Lung (tissue), 12 donors: ENCODE measurements around the gene SNCG. TPM values are rescaled to one million over a fixed set of nuclear protein-coding genes. Genes with fewer than 3 reads are reported as not detected.

Source experiments
- ATAC-seq: fragments of 200-7000 bp; cut with Tn5 transposase; one replicate; pipeline ENCODE4 v1.9.1; 2020; ENCODE audit warnings: moderate number of reproducible peaks; ENCODE audit not compliant: insufficient read depth, low FRiP score
- DNase-seq, 3 donors: peaks; one replicate each; pipeline ENCODE4 v3.0.0-alpha.2; 2013 to 2017
- H3K27ac ChIP-seq, 2 donors: one replicate each; pipeline ENCODE4 v1.5.1; 2013; ENCODE audit warnings: mild to moderate bottlenecking in 2 of 2, moderate library complexity in 2 of 2, control low read depth in 1 of 2, inconsistent platforms in 1 of 2, low read depth in 1 of 2, low read length in 1 of 2
- H3K27me3 ChIP-seq, 3 donors: one replicate each; pipeline ENCODE4 v1.5.1; 2013; ENCODE audit warnings: low read length in 2 of 3; ENCODE audit not compliant: control insufficient read depth in 3 of 3, insufficient read depth in 3 of 3
- H3K36me3 ChIP-seq, 4 donors: one replicate each; pipeline ENCODE4 v1.5.1; 2013; ENCODE audit warnings: low read length in 4 of 4, mild to moderate bottlenecking in 1 of 4, moderate library complexity in 1 of 4; ENCODE audit not compliant: control insufficient read depth in 4 of 4, insufficient read depth in 4 of 4
- H3K4me1 ChIP-seq, 5 donors: one replicate each; pipeline ENCODE4 v1.5.1; 2013; ENCODE audit warnings: low read length in 5 of 5, mild to moderate bottlenecking in 2 of 5, moderate library complexity in 1 of 5; ENCODE audit not compliant: control insufficient read depth in 5 of 5, insufficient read depth in 5 of 5
- H3K4me3 ChIP-seq: one replicate; pipeline ENCODE4 v1.5.1; 2013; ENCODE audit warnings: mild to moderate bottlenecking, control low read depth, moderate library complexity
- H3K9ac ChIP-seq, 2 donors: one replicate each; pipeline ENCODE4 v1.5.1; 2013; ENCODE audit warnings: low read length in 2 of 2, control low read depth in 1 of 2; ENCODE audit not compliant: insufficient read depth in 1 of 2
- H3K9me3 ChIP-seq, 4 donors: one replicate each; pipeline ENCODE4 v1.5.1; 2013; ENCODE audit warnings: low read length in 3 of 4, mild to moderate bottlenecking in 1 of 4, moderate library complexity in 1 of 4; ENCODE audit not compliant: control insufficient read depth in 4 of 4, insufficient read depth in 3 of 4
- WGBS, 2 donors: extraction: QIAGEN DNeasy Blood & Tissue Kit; methylation state at CpG; one replicate each; pipeline ENCODE4 v1.1.7; 2013; 5-methylcytosine and 5-hydroxymethylcytosine counted together
- polyA plus RNA-seq, 2 donors: library from polyadenylated mRNA; stranded (reverse); fragments of 200-250 nt; gene quantifications; one replicate each; pipeline ENCODE4 v1.2.1, GENCODE V29; 2013
- total RNA-seq, 2 donors: library from RNA; depleted of rRNA in 1 of 2; stranded (reverse); fragments of >200 nt in 1 of 2; gene quantifications; one replicate each; pipeline ENCODE4 v1.2.1, GENCODE V29; 2014 to 2021
- TF ChIP-seq, protein P1 (sequence below): IDR thresholded peaks from 2 replicates; pipeline ENCODE4 v1.5.1; 2012; ENCODE audit warnings: mild to moderate bottlenecking; ENCODE audit errors: control extremely low read depth, extremely low read depth
- donor health status: control.
- donor health status: control.
- donor health status: Bipolar disorder and iron deficiency.
- donor health status: healthy.
- donor health status: DM: yes; HTN: yes; CAD: no.

Gene SNCG
- total and polyA plus RNA-seq, 4 donors: 2.3 to 32.8 (median 14.3) TPM

DNA sequence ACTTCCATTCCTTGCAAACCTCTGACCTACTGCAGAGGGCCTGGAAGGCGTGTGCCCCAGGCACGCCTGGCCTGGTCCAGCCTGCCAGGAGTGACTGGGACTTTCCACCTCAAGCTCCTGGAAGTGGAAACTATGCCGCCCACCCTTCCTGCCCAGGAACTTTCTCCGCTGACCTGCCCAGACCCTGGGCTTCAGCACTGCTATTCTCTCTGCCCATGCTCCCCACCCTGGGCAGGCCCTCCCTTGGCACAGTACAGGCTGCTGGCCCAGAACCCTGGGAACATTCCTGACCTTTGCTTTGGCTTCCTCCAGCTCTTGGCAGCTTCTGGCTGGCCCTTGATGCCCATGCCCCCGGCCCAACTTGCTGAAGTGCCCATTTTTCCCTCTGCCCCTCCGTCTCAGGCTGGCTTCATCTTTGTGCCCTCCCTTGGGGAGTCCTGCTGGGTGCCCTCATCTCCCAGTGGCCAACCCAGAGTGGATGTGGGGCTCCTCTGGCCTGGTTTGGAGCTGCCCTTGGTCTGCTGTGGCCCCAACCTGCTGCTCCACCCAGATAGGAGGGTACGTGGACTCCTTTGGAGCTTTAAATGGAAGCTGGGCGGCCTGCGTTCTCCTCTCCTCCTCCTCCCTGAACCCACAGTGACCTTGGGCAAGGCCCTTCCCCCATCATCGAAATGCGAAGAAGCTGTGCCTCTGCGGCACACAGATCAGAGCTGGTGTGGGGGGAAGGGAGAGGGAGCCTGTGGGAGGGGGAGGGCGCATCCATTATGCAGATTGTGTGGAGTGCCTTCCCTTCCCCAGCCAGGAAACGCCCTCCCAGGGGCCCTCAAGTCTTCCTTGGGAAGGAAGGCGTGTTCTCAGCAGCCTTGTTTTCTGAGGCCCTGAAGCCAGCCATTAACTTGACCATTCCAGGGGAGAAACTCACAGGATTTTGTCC lies 4.4 kb upstream of the SNCG start:
- no peak overlapping the region for H3K4me3 ChIP-seq
- no peak overlapping the region for H3K9ac ChIP-seq
- peaks cover 0 to 45% (median 29%) of the 10 kb centered on the region in 5 donors for H3K4me1 ChIP-seq
- 55 to 66% methylated on average over 15 of the region's 15 CpGs for WGBS, 2 donors
- H3K36me3 ChIP-seq: no peaks in the 10 kb centered on the region
- H3K27me3 ChIP-seq: no peaks in the 10 kb centered on the region
- peaks cover 0 to 4% (median 0%) of the 10 kb centered on the region in 4 donors for H3K9me3 ChIP-seq
- H3K27ac ChIP-seq: peak overlapping the region; percentile 73 to 90
- TF ChIP-seq, protein P1, sequence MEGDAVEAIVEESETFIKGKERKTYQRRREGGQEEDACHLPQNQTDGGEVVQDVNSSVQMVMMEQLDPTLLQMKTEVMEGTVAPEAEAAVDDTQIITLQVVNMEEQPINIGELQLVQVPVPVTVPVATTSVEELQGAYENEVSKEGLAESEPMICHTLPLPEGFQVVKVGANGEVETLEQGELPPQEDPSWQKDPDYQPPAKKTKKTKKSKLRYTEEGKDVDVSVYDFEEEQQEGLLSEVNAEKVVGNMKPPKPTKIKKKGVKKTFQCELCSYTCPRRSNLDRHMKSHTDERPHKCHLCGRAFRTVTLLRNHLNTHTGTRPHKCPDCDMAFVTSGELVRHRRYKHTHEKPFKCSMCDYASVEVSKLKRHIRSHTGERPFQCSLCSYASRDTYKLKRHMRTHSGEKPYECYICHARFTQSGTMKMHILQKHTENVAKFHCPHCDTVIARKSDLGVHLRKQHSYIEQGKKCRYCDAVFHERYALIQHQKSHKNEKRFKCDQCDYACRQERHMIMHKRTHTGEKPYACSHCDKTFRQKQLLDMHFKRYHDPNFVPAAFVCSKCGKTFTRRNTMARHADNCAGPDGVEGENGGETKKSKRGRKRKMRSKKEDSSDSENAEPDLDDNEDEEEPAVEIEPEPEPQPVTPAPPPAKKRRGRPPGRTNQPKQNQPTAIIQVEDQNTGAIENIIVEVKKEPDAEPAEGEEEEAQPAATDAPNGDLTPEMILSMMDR: no peak
- DNase-seq (peak; percentile 88 to 93 (median 91)), ATAC-seq (peak; percentile 24)

DNA sequence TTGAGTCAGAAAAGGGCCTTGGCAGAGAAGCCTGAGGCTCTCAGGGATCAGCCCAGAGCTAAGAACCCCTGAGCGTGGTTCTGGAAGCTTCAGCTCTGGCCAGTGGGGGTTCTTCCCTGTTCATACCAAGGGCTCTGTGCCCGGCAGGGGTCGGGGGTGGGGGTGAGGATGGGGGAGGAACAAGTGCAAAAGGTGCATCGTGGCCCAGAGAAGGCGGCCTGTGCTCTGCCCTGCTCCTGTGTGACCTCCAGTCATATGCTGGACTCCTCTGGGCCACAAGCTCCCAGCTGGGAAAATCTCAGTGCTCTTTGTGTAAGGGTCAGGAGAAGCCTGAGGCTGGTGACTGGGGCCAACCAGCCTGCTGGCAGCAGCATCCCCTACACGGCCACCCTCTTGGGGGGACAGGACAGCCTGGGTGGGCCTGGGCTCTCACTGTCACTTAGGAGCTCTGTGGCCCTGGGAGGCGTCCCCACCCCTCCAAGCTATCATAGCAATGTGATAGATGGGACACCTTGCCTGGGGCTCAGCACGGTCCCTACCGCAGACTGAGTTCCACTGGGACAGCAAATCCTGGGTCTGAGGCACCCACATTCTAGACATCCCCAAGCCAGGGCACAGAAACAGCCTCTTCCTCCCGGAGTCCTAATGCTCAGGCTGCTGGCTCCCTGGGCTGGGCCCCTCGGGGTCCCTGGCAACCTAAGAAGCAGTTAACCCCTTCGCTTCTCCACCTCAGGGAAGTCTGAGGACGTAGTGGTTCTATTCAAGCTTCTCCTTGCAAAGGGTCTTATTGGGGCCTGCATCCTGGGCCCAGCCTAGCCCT lies 3.5 kb upstream of the SNCG start:
- Histone ChIP-seq H3K4me1 (peaks cover 0 to 52% (median 36%) of the 10 kb centered on the region in 5 donors), H3K27me3 (no peaks in the 10 kb centered on the region), H3K36me3 (no peaks in the 10 kb centered on the region), H3K9ac (peak overlapping the region in 1 of 2 donors; percentile 32), H3K27ac (peak overlapping the region; percentile 73 to 90), H3K4me3 (no peak overlapping the region), H3K9me3 (peaks cover 0 to 4% (median 0%) of the 10 kb centered on the region in 4 donors)
- ATAC-seq: no peak
- TF ChIP-seq, protein P1: no peak
- peak in 1 of 3 donors; percentile 14 for DNase-seq
- WGBS, 2 donors: 63 to 75% methylated on average over 13 of the region's 13 CpGs

DNA sequence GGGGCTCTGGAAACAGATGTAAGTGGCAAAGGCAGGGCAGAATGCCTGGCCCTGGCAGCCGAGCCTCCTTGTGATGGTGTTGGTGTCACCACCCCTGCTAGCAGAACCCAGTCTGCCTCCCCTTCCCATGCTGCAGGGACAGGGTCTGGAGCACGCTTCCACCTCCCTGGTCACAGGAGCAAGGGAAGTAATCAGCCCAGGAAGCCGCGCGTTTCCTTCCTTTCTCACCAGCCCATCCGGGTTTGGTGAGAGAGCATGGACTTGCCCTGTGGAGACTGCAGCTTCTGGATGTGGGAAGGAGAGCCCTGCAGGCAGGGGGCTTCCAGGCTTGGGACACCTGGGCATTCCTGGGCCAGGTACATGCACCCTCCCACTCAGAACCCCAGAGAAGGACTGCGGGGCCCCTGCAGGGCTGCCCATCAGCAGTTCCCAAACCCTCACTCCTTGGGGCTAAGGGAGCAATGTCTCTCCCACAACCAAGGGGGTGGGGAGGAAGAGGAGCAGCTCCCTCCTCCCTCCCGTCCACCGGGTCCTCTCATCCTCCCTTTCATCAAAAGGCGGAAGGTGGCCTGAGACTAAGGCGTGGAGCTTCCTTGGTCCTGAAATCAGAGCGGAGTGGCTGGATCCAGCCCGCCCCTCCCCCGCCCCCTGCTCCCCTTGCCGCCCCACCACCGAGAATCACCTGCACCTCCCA lies 2.8 kb upstream of the SNCG start:
- 48 to 60% methylated on average over 16 of the region's 16 CpGs for WGBS, 2 donors
- no peaks in the 10 kb centered on the region for H3K36me3 ChIP-seq
- ATAC-seq (no peak), DNase-seq (peak in 2 of 3 donors; percentile 14 to 54)
- H3K27me3 ChIP-seq: no peaks in the 10 kb centered on the region
- H3K27ac ChIP-seq: peak overlapping the region; percentile 84 to 90
- peaks cover 0 to 4% (median 0%) of the 10 kb centered on the region in 4 donors for H3K9me3 ChIP-seq
- peaks cover 0 to 52% (median 41%) of the 10 kb centered on the region in 5 donors for H3K4me1 ChIP-seq
- TF ChIP-seq, protein P1: no peak
- peak overlapping the region; percentile 7 for H3K4me3 ChIP-seq
- H3K9ac ChIP-seq: peak overlapping the region in 1 of 2 donors; percentile 0
